HCT116 (cell line): ENCODE data around the gene GABPA. TPM values are rescaled to one million over a fixed set of nuclear protein-coding genes. Genes with fewer than 3 reads are reported as not detected.

ENCODE experiments used
- ATAC-seq: fragments of 200-7000 bp; cut with Tn5 transposase; 2 replicates; pipeline ENCODE4 v1.9.1; 2020; ENCODE audit warnings: mild to moderate bottlenecking, moderate library complexity
- BruUV-seq: library from RNA; stranded (reverse); fragments of 400-500 nt; replicated peaks from 2 replicates; lab custom pipeline; 2021; lab: Mats Ljungman, UMichigan
- CTCF ChIA-PET: fragments of 300-600 bp; sonication (Branson Sonifier 250); formaldehyde crosslinking; loops from one replicate; lab custom pipeline; 2021; ENCODE audit warnings: antibody characterized with exemption; lab: Charles Lee
- POLR2A ChIA-PET: fragments of 300-600, 350-600 bp; sonication (Branson Sonifier 250); formaldehyde crosslinking; loops from one replicate; lab custom pipeline; 2021; ENCODE audit warnings: antibody characterized with exemption; lab: Charles Lee
- RAD21 ChIA-PET, 2 experiments: fragments of 300-600 bp; sonication (Branson Sonifier 250); formaldehyde crosslinking; loops; one replicate each; lab custom pipeline; 2023; ENCODE audit warnings: low total read pairs in 2 of 2; ENCODE audit not compliant: uncharacterized antibody in 2 of 2, unreplicated experiment in 2 of 2, low non-redundant PET in 1 of 2; lab: Charles Lee
- DNase-seq: peaks from one replicate; pipeline ENCODE4 v3.0.0-alpha.2; 2010; ENCODE audit warnings: low read depth, low spot score
- H2AFZ ChIP-seq: fragments of 200-600 bp; shearing (Covaris generic), sonication (generic); 2 replicates; pipeline ENCODE4 v1.6.1; 2017; ENCODE audit warnings: low read depth, mixed run types, mixed read lengths, antibody characterized with exemption, low read length; ENCODE audit not compliant: poor library complexity, severe bottlenecking
- H3K27ac ChIP-seq: 2 replicates; pipeline ENCODE4 v1.5.1; 2012; ENCODE audit warnings: low read depth, low read length
- H3K27me3 ChIP-seq: fragments of 200-600 bp; sonication (generic); 2 replicates; pipeline ENCODE4 v1.6.1; 2016; ENCODE audit warnings: mixed run types, low read length, mixed read lengths; ENCODE audit not compliant: insufficient read depth
- H3K36me3 ChIP-seq, 2 experiments: fragments of 200-500 bp in 1 of 2; fragments of 200-600 bp in 1 of 2; sonication (Bioruptor generic) in 1 of 2; sonication (generic) in 1 of 2; 2 replicates each; pipeline versions ENCODE4 v1.5.1 to v1.6.1; 2014 to 2016; ENCODE audit warnings: low read length in 2 of 2, inconsistent platforms in 1 of 2, mixed read lengths in 1 of 2, mixed run types in 1 of 2; ENCODE audit not compliant: insufficient read depth in 2 of 2, control insufficient read depth in 1 of 2
- H3K4me1 ChIP-seq, 2 experiments: fragments of 200-600 bp in 1 of 2; sonication (generic) in 1 of 2; 2 replicates each; pipeline versions ENCODE4 v1.5.1 to v1.6.1; 2012 to 2017; ENCODE audit warnings: low read length in 2 of 2, inconsistent platforms in 1 of 2, mild to moderate bottlenecking in 1 of 2, mixed read lengths in 1 of 2, mixed run types in 1 of 2, moderate library complexity in 1 of 2; ENCODE audit not compliant: insufficient read depth in 2 of 2, control insufficient read depth in 1 of 2
- H3K4me2 ChIP-seq: fragments of 200-600 bp; sonication (generic); 2 replicates; pipeline ENCODE4 v1.6.1; 2017; ENCODE audit warnings: mixed run types, low read length, mixed read lengths
- H3K4me3 ChIP-seq, 2 experiments: fragments of 200-600 bp in 1 of 2; sonication (generic) in 1 of 2; replicated peaks in 1 of 2; 2 replicates each; pipeline ENCODE4 v1.5.1; 2011 to 2016; ENCODE audit warnings: low read length in 2 of 2, control low read depth in 1 of 2, low read depth in 1 of 2, mild to moderate bottlenecking in 1 of 2, mixed read lengths in 1 of 2, mixed run types in 1 of 2
- H3K79me2 ChIP-seq: fragments of 200-600 bp; sonication (generic); 2 replicates; pipeline ENCODE4 v1.6.1; 2017; ENCODE audit warnings: mild to moderate bottlenecking, mixed run types, low read length, moderate library complexity, mixed read lengths; ENCODE audit not compliant: insufficient read depth
- H3K9ac ChIP-seq: fragments of 200-600 bp; sonication (generic); 2 replicates; pipeline ENCODE4 v1.6.1; 2016; ENCODE audit warnings: low read length, mixed read lengths
- H3K9me2 ChIP-seq: fragments of 200-600 bp; sonication (generic), shearing (Covaris generic); 2 replicates; pipeline ENCODE4 v1.6.1; 2017; ENCODE audit warnings: mixed run types, mild to moderate bottlenecking, moderate library complexity; ENCODE audit not compliant: insufficient read depth
- H3K9me3 ChIP-seq, 2 experiments: fragments of 200-500 bp in 1 of 2; fragments of 200-600 bp in 1 of 2; sonication (Bioruptor generic) in 1 of 2; sonication (generic) in 1 of 2; 2 replicates each; pipeline ENCODE4 v1.6.1; 2014 to 2017; ENCODE audit warnings: low read length in 2 of 2, mixed read lengths in 2 of 2, inconsistent platforms in 1 of 2, low read depth in 1 of 2, mild to moderate bottlenecking in 1 of 2, mixed run types in 1 of 2, moderate library complexity in 1 of 2; ENCODE audit not compliant: control insufficient read depth in 1 of 2, insufficient read depth in 1 of 2
- H4K20me1 ChIP-seq: fragments of 200-600 bp; sonication (generic), shearing (Covaris generic); 2 replicates; pipeline ENCODE4 v1.6.1; 2017; ENCODE audit warnings: mixed run types, mild to moderate bottlenecking, moderate library complexity; ENCODE audit not compliant: insufficient read depth
- ATF3 ChIP-seq: IDR thresholded peaks from 2 replicates; pipeline ENCODE4 v1.6.1; 2012
- CBX3 ChIP-seq: IDR thresholded peaks from 2 replicates; pipeline ENCODE4 v1.6.1; 2012; ENCODE audit warnings: low read depth
- CEBPB ChIP-seq: IDR thresholded peaks from 2 replicates; pipeline ENCODE4 v1.6.1; 2012; ENCODE audit warnings: low read depth
- CTCF ChIP-seq, 3 experiments: fragments of 200-600 bp in 1 of 3; sonication (generic) in 1 of 3; IDR thresholded peaks in 2 of 3; conservative IDR thresholded peaks in 1 of 3; 2 replicates each; pipeline ENCODE4 v1.5.1; 2012 to 2017; ENCODE audit warnings: low read depth in 2 of 3, low read length in 2 of 3, antibody characterized with exemption in 1 of 3, borderline replicate concordance in 1 of 3, control low read depth in 1 of 3, mild to moderate bottlenecking in 1 of 3, mixed read lengths in 1 of 3, mixed run types in 1 of 3, moderate library complexity in 1 of 3; ENCODE audit not compliant: insufficient read depth in 1 of 3
- EGR1 ChIP-seq: IDR thresholded peaks from 2 replicates; pipeline ENCODE4 v1.6.1; 2012; ENCODE audit warnings: low read depth
- ELF1 ChIP-seq: IDR thresholded peaks from 2 replicates; pipeline ENCODE4 v1.6.1; 2012; ENCODE audit warnings: low read depth, borderline replicate concordance
- EZH2 ChIP-seq: fragments of 200-600 bp; sonication (generic); IDR thresholded peaks from 2 replicates; pipeline ENCODE4 v1.6.1; 2017; ENCODE audit warnings: antibody characterized with exemption, mixed run types
- JUND ChIP-seq: IDR thresholded peaks from 2 replicates; pipeline ENCODE4 v1.6.1; 2012
- MAX ChIP-seq: IDR thresholded peaks from 2 replicates; pipeline ENCODE4 v1.6.1; 2012
- POLR2A ChIP-seq: IDR thresholded peaks from 2 replicates; pipeline ENCODE4 v1.7.0; 2011; ENCODE audit warnings: borderline replicate concordance; ENCODE audit not compliant: insufficient read depth, insufficient read length; ENCODE audit errors: extremely low read depth
- REST ChIP-seq: IDR thresholded peaks from 2 replicates; pipeline ENCODE4 v1.6.1; 2012; ENCODE audit warnings: low read depth
- SIN3A ChIP-seq: IDR thresholded peaks from 2 replicates; pipeline ENCODE4 v1.6.1; 2012; ENCODE audit warnings: low read depth
- SP1 ChIP-seq: IDR thresholded peaks from 2 replicates; pipeline ENCODE4 v1.6.1; 2012; ENCODE audit warnings: low read depth
- SRF ChIP-seq: IDR thresholded peaks from 2 replicates; pipeline ENCODE4 v1.6.1; 2012; ENCODE audit warnings: low read depth
- TCF7L2 ChIP-seq: IDR thresholded peaks from 2 replicates; pipeline ENCODE4 v1.7.0; 2011; ENCODE audit warnings: borderline replicate concordance, inconsistent platforms; ENCODE audit not compliant: insufficient read depth, insufficient read length; ENCODE audit errors: extremely low read depth
- YY1 ChIP-seq: IDR thresholded peaks from 2 replicates; pipeline ENCODE4 v1.6.1; 2011; ENCODE audit warnings: low read length, low read depth, moderate library complexity, mild to moderate bottlenecking; ENCODE audit not compliant: insufficient replicate concordance; ENCODE audit errors: extremely low read depth
- ZBTB33 ChIP-seq: IDR thresholded peaks from 2 replicates; pipeline ENCODE4 v1.6.1; 2011; ENCODE audit warnings: mild to moderate bottlenecking, low read length, moderate library complexity; ENCODE audit not compliant: insufficient replicate concordance; ENCODE audit errors: extremely low read depth
- ZFX ChIP-seq: fragments of 450-650 bp; IDR thresholded peaks from 2 replicates; pipeline ENCODE4 v1.6.1; 2017
- ZNF274 ChIP-seq: fragments of 200-500 bp; sonication (Bioruptor generic); IDR thresholded peaks from 2 replicates; pipeline ENCODE4 v1.6.1; 2014; ENCODE audit warnings: mild to moderate bottlenecking, low read depth, low read length, inconsistent platforms
- intact Hi-C: fragments of 100-400 bp; cut with micrococcal nuclease; formaldehyde crosslinking; loops from 2 replicates; pipeline ENCODE4 v1.10.0; 2022
- total RNA-seq: library from RNA; stranded (reverse); gene quantifications from one replicate; pipeline ENCODE4 v1.2.1, GENCODE V29; 2021; ENCODE audit not compliant: unreplicated experiment

GABPA gene
- total RNA-seq, 1 experiment from 2014 or later, result 23.6 TPM

GRCh38 chr21:25732091-25732760 lies 2.5 kb upstream of the GABPA start:
- no peaks in the 10 kb centered on the region for H3K27me3 ChIP-seq
- DNase-seq (no peak), ATAC-seq (no peak)
- no peak overlapping the region for H3K4me3 ChIP-seq
- no peak overlapping the region for H2AFZ ChIP-seq
- ChIA-PET CTCF (no interaction called here), RAD21 (no interaction called here), POLR2A (no interaction called here)
- no peak overlapping the region for H3K27ac ChIP-seq
- H4K20me1 ChIP-seq, result no peaks in the 10 kb centered on the region
- no peak overlapping the region for H3K4me2 ChIP-seq
- peaks cover 24 to 27% of the 10 kb centered on the region in 2 experiments; a peak in 3 of 4 replicates for H3K36me3 ChIP-seq
- H3K9ac ChIP-seq, result no peak overlapping the region
- TF ChIP-seq EGR1 (no peak), CEBPB (no peak), YY1 (no peak), ELF1 (no peak), SP1 (no peak), ATF3 (no peak), TCF7L2 (no peak), CBX3 (no peak), JUND (no peak), SIN3A (no peak), REST (no peak), MAX (no peak), ZFX (no peak), SRF (no peak), CTCF (IDR thresholded peaks at IDR 0.05 in 2 of 3, conservative IDR thresholded peaks at IDR 0.05 in 1 of 3; ENCODE audit: borderline replicate concordance in 1 of 3, insufficient read depth in 1 of 3, low read depth in 2 of 3, low read length in 2 of 3) (no peak), EZH2 (no peak), ZNF274 (no peak), POLR2A (no peak), ZBTB33 (no peak)
- no TSS peak for BruUV-seq
- no peaks in the 10 kb centered on the region for H3K9me2 ChIP-seq
- no peaks in the 10 kb centered on the region for H3K9me3 ChIP-seq
- H3K79me2 ChIP-seq, result peaks cover 89% of the 10 kb centered on the region
- intact Hi-C loops, result no loop called here
- H3K4me1 ChIP-seq, result peaks cover 9 to 18% of the 10 kb centered on the region in 2 experiments
